GM12874 (cell line): Measurements from ENCODE around the gene SSTR3.

Experiments used
- TF ChIP-seq, protein P1 (sequence below): IDR thresholded peaks from 2 replicates; pipeline ENCODE4 v1.5.1; 2011; ENCODE audit warnings: low read depth, mild to moderate bottlenecking, control low read depth, low read length, moderate library complexity; ENCODE audit not compliant: insufficient read depth

The SSTR3 gene

DNA sequence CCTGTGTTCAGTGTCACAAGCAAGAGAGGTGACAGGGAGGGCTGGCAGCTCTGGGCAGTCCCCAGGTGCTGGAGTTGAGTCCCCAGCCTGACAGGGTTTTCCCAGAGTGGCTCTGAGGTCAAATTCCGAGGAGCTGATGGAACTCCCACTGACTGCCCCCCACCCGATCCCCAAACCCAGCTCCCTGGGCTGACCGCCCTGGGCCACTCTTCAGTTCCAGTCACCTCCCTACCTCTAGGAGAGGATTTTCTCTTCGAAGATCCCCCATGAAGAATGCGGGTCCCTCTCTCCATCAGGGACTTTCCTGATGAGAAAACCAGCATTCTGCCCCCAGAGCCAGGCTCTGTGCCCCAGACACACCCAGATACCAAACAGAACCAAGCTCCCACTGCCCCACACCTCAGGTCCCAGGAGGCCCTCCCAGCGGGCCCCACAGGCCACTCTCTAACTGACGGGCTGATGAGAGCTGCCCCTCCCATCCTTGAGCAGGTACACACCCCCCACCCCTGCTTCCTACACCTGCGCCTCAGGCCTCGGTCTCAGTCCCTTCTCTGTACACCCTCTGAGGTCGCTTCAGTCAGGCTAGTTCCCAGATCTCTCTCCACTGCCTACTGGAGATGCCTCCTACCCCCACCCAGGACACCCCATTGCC, 43.9 kb upstream of the SSTR3 start:
- TF ChIP-seq, protein P1, sequence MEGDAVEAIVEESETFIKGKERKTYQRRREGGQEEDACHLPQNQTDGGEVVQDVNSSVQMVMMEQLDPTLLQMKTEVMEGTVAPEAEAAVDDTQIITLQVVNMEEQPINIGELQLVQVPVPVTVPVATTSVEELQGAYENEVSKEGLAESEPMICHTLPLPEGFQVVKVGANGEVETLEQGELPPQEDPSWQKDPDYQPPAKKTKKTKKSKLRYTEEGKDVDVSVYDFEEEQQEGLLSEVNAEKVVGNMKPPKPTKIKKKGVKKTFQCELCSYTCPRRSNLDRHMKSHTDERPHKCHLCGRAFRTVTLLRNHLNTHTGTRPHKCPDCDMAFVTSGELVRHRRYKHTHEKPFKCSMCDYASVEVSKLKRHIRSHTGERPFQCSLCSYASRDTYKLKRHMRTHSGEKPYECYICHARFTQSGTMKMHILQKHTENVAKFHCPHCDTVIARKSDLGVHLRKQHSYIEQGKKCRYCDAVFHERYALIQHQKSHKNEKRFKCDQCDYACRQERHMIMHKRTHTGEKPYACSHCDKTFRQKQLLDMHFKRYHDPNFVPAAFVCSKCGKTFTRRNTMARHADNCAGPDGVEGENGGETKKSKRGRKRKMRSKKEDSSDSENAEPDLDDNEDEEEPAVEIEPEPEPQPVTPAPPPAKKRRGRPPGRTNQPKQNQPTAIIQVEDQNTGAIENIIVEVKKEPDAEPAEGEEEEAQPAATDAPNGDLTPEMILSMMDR, result no peak

DNA sequence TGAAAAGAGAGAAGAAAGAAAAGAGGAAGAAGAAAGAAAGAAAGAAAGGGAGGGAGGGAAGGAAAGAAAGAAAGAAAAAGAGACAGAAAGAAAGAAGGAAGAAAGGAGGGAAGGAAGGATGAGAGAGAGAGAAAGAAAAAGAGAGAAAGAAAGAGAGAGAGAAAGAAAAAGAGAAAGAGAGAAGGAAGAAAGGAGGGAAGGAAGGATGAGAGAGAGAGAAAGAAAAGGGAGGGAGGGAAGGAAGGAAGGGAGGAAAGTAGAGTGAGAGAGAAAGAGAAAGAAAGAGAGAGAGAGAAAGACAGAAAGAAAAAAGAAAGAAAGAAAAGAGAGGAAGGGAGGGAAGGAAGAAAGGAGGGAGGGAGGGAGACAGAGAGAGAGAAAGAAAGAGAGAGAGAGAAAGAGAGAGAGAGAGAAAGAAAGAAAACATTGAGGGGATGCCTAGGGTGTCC, 43.3 kb upstream of the SSTR3 start:
- TF ChIP-seq, protein P1, result no peak

DNA sequence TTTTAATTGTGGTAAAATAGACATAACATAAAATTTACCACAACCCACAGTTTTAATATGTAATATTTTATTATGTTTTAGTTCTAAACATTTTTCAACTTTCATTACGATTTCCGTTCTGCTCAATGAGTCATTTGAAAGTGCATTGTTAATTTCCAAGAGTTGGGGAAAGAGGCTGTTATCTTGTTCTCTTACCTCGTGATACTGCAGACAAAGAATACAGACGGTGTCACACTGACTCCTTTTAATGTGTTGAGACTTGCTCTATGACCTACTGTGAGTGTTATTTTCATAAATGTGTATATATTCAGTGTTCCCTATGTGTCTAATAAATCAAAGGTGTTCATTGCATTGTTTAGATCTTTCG, 42.6 kb upstream of the SSTR3 start:
- TF ChIP-seq, protein P1, result no peak

DNA sequence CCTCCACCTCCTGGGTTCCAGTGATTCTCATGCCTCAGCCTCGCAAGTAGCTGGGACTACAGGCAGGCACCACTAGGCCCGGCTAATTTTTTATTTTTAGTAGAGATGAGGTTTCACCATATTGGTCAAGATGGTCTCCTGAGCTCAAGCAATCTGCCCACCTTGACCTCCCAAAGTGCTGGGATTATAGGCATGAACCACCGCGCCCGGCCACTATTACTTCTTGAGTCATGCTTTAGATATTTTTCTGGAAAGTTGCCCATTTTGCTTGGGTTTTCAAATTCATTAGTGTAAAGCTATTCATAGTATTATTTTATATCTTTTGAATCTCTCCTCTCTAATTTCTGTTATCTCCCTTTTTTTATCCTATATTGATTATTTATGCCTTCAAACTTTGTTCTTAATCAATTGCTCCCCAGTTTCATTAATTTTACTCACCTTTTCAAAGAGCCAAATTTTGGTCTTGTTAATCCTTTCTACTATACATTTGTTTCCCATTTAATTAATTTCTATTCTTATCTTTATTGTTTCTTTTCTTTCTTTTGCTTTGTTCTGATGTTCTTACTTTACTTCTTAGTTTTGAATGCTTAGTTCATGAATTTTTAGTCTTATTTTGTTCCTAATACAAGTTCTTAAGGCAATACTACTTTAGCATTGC, 42.1 kb upstream of the SSTR3 start:
- TF ChIP-seq, protein P1, result no peak

DNA sequence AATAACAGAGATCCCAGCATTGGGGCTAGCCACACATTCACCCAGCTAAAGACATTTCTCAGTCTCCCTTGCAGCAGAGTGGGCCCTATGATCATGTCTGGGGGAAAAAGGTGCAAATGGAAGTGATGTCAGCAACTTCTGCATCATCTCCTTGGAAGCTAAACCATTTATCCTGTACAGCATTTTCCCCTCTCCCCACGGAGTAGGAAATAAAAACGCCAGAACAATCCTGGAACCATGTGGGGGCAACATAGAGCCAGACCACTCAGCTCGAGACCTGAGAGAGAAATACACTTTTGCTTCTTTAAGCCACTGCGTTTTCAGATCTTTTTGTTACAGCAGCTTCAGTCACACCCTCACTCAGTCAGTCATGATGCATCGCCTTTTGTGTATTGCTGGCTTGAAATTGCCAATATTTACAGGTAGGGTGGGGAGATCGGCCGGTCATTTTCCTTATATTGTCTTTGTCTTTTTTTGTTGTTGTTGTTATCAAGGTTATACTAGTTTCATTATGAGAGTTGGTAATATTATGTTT, 40.9 kb upstream of the SSTR3 start:
- TF ChIP-seq, protein P1, result no peak

DNA sequence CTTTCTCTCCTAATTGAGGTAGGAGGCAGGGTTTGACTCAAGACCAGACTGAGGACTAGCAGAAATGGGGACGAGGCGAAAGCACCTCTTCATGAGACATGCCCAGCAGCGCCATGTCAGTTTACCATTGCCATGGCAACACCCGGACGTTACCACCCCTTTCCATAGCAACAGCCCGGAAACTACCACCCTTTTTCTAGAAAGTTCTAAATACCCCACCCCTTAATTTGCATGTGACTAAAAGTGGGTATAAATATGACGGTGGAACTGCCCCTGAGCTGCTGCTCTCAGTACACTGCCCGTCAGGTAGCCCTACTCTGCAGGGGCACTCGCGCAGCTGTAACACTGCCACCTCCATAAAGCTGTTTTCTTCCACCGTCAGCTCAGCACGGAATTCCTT, 37.7 kb upstream of the SSTR3 start:
- TF ChIP-seq, protein P1, result no peak

DNA sequence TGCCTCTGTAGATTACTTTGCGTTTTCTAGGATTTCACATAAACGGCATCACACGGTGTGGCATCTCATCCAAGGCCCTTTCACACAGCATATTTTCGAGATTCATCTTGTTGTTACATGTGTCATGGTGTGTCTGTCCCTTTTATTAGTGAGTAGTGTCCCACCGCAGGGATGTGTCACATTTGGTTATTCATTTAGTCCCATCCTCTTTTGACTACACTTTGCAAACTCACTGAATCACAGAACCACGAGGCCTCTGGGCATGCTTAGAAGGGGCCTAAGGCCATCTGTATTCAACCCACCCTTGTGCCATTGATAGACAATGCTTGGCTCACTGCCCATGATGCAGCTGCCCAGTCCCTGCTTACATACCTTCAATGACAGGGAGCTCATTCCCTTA, 36.0 kb upstream of the SSTR3 start:
- TF ChIP-seq, protein P1, result no peak
